Measurements from ENCODE around the gene SARS1.

Gene SARS1

DNA sequence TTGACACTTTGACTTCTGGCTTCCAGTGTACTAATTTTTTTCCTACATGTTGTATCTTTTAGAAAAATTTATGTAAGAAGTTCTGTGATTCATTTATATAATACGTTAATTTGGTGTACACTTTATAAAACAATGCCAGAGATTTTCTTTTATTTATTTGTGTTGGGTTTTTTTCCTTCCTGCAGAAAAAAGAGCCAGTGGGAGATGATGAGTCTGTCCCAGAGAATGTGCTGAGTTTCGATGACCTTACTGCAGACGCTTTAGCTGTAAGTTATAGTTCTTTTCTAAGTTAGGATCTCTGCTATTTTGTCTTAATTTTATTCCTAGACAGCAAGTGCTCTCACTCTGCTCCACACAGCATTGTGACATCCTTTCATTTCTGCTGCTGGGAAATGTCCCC lies 14.4 kb downstream of the SARS1 start:
- no peak for DNase-seq (ENCODE audit: low read depth)

DNA sequence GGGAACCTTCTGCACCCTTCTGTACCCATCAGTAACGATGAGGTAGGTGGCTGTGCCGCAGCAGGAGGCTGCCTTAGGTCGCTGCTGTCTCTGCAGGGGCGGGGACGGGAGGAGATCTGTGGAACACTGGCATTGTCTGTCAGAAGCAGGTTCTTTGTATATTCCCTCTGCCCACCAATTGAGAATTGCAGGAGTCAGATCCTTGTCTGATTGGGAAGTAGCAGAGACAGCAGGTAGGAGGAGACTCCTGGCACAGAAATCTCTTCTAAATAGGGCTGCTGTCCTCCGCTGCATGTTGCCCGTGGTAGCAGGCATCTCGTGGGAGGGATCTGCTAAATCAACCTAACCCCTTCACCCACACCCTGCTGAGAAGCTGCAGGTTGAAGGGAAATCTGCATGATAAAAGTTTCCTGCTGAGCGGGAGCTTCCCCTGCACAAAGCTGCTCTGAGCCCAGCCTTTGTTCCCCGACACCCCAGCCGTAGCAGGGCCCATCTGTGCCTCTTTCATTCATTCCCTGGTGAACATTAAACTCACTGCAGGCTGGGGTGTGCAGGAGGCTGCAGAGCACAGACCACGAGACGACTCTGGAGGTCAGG lies 15.9 kb downstream of the SARS1 start:
- no peak for DNase-seq (ENCODE audit: low read depth)

DNA sequence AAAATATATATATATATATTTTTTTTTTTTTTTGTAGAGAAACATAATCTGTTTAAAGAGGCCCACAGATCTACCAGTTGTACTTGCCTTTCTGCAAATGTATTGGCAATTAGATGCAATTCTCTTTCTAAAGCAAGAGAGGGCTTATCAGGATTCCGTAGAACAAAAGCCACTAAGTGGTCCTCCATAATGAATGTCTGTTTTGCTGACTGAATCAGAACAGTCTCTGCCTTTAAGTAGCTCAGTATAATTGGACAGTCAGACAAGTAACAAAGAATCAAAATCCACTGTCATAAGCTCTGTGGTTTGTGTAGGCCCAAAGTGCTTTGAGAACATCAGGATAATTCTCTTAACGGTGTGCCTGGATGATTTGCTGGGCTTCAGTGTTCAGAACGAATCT lies 17.3 kb downstream of the SARS1 start:
- DNase-seq (ENCODE audit: low read depth): no peak

DNA sequence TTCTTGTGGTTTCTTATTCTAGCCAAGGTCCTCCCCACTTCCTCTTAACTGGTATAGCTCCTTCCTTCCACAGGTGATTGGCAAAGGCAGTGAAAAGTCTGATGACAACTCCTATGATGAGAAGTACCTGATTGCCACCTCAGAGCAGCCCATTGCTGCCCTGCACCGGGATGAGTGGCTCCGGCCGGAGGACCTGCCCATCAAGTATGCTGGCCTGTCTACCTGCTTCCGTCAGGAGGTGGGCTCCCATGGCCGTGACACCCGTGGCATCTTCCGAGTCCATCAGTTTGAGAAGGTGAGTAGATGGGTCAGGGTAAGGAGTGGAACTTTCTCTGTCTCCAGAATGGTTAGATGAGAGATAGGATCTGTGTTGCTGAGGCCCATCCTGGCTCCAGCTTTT lies 21.4 kb downstream of the SARS1 start:
- no peak for DNase-seq (ENCODE audit: low read depth)

DNA sequence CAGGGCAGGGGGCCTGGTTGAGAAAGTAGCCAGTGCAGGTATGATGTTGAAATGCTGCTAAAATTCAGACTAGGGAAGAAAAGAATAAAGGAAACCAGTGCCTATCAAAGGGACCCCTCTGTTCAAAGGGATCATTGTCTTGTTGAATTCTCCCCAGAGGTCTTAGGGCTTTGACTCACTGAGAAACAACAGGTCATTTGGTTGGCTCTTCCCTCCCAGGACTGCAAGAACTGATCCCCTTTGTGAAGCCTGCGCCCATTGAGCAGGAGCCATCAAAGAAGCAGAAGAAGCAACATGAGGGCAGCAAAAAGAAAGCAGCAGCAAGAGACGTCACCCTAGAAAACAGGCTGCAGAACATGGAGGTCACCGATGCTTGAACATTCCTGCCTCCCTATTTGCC lies 23.8 kb downstream of the SARS1 start:
- no peak for DNase-seq (ENCODE audit: low read depth)

DNA sequence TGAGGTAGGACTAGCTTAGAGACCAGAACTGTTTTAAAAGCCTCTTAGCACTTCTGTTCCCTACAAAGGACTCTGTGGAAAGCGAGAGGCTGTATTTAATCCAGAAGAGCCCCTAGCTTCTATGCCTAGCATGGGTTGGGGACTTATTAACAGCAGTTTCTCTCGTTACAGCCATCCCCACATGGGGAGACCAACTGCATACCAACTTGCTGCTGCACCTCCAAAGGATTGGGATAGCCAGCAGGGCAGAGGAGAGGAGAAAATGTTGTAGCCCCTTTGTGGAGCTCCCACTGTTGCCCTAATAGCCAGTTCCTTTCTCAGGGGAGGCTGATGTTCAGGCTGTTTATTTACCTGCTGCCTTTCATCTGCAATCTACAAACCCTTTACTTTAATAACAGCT lies 24.7 kb downstream of the SARS1 start:
- DNase-seq (ENCODE audit: low read depth): no peak

DNA sequence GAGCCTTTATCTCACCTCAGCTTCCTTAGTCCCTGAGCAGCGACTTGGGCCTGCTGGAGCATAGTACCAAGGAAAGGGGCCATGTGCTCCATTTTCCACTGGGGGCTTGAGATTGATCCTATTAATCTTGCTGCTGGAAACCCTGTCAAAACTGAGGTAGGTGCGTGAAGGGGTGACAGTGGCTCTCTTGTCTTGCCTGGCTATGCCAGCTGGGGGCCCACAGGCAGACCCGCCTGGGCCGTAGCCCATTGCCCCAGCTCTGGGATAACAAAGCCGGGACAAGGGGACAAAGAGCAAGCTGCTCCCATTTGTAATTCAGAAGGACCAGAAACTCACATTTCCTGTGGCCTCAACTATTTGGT lies 25.3 kb downstream of the SARS1 start:
- DNase-seq (ENCODE audit: low read depth): no peak

DNA sequence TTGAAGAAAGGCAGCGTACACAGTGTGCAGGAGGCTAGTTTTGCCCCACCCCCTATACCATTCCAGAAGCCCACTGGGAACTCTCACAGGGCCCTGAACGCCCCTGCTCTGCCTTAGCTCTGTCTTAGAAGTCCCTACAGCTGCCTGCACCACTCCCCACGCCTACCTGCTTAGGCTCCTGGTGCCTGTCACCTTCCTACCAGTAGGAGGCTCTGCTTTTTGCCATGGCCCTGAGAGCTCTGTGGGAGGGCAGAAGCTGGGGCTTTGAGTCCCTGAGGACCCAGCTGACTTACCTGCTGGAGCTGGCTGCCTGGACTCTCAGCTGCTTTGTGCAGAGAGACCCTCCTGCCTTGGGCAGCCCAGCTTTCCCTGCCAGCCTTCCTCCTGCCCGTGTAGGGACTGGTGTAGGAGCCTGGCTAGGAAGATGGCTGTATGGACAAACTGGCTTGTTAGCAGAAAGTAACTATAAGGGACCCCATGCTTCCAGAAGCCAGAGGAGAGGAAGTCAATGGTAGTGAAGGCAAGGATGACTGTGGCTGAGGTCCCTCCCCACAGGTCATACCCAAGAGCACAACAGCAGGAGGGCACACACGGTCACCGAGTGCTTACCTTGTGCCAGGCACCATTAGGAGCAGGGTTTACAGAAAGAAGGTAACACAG lies 25.8 kb downstream of the SARS1 start:
- DNase-seq (ENCODE audit: low read depth): no peak

DNA sequence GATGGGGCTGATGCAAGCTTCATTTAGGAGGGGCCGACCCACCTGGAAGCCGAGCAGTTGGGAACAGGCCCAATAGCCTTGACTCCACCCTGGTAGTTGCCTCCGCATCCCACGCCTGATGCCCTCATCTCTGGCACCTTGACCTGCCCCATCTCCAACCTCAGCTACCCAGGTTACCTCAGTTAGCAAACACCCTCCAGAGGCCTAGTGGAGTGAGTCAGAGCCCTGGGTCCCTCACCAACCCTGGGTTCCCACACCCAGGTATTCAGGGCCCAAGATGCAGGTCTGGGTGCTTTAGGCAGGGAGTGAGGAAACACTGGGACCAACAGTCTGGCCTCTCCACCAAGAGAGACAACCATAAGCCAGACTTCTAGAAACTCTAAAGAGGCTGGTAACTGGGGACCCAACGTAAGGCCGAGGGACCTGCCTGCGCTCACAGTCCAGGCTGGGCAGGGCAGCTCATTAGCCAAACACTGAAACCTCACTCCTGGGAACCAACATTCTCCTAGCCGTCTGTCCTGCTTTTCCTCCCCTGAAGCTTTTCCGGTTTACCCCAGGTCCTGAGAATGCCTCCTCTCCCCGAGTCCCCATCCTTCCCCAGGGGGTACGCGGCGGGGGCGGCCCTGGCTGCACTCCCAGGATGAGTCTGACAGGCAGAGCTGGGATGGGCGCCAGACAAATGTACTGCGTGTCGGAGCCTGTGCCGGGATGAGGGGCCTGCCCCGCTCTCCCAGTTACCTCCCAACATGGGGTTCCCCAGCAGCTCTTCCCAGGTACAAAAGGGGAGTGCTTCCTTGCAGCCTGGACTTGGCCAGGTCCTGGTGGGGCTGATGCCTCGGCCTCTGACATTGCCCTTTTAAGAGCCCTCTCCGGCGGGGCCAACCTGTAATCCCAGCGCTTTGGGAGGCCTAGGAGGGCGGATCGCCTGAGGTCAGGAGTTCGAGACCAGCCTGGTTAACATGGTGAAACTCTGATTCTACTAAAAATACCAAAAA lies 26.7 kb downstream of the SARS1 start:
- DNase-seq (ENCODE audit: low read depth): no peak

DNA sequence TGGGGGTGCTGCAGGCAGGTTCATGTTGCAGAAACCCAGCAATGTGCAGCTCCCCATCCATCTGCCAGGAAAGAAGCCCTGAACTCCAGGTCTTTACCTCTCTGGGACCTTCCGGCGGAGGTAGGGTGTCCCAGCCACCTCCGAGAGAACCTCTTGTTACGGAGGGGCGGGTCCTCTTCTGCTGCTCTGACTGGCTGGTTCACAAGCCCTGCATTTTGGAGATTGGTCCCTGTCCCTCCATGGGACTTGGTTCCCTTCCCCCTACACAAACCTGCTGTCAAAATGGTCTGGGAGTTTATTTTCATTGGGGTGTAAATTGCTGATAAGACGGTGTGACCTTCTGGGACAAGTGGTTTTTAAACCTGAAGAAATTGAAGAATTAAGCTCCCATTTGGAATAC lies 27.6 kb downstream of the SARS1 start:
- DNase-seq (ENCODE audit: low read depth): no peak

DNA sequence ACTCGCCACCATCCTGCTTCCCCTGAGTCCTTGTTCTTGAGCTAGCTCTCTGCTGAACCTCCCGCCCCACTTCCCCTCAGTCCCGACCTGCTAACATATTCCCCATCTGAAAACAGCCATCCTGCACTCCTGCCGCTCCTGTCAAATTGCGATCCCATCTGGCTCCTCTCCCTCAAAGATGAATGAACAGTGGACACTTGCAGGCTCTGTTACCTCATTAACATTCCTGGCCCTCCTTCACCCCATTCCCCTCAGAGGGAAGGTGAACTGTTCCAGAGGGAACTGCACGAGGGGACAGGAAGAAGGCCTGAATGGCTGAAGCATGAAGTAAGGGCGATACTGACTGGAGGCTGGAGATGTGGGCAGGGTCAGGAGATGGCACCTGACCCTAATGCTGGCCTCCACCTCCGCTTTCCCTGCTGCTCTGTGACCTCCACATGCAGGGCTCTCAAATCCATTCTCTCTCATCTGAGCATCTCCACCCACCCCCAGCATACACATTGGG lies 28.2 kb downstream of the SARS1 start:
- no peak for DNase-seq (ENCODE audit: low read depth)

DNA sequence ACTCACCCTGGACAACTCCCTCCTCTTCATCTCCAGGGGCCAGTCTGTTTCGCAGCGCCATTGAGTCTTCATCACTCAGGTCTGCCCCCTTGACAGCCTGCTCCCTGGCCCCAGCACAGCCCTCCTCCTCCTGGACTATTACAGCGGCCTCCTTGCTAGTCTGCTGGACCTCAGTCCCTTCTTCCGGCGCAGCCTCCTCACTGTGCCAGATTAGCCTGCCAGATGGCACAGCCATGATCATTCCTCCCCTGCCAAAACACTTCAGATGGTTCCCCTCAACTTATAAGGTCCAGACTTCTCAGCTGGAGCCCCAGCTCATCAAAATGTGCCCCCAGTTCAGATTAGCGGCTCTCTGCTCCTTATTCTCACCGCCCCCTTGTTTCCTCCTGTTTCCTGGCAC lies 28.7 kb downstream of the SARS1 start:
- DNase-seq (ENCODE audit: low read depth): no peak

DNA sequence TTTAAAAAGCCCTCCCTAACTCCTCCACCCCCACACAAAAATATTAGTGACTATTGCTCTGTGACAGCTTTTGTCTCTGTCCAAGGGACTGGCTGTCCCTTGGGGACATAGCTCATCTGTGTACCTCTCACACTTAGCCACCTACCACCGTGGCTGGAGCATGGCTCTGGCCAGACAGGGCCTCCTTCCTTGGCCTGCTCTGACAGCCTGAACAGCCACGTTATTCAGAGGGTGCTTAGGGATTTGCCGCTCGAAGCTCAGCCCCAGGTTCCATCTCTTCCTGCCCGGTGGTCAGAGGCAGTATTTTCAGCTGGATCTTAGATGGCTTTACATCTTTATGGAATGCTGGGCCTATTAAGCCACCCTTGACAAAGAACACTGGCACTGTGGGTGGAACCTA lies 29.5 kb downstream of the SARS1 start:
- no peak for DNase-seq (ENCODE audit: low read depth)

DNA sequence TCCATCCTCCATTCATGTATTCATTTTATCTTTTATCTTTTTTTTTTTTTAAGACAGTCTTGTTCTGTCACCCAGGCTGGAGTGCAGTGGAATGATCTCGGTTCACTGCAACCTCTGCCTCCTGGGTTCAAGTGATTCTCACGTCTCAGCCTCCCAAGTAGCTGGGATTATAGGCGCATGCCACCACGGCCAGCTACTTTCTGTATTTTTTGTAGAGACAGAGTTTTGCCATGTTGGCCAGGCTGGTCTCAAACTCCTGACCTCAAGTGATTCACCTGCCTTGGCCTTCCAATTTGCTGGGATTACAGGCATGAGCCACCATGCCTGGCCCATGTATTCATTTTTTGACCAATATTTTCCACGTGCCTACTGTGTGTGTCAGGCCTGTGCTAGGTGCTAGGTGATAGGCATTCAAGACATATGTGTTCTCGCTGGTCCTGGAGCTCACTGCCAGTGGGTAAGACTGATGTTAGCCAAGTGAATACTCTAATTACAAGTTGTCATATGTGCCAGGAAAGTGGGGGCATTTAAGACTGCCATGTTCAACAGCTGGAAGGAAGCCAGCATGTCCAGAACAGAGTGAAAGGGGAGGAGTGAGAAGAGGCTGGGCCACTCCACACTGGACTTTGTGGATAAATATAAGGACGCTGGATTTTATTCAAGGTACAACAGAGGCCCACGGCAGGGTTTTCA lies 30.3 kb downstream of the SARS1 start:
- DNase-seq (ENCODE audit: low read depth): no peak

DNA sequence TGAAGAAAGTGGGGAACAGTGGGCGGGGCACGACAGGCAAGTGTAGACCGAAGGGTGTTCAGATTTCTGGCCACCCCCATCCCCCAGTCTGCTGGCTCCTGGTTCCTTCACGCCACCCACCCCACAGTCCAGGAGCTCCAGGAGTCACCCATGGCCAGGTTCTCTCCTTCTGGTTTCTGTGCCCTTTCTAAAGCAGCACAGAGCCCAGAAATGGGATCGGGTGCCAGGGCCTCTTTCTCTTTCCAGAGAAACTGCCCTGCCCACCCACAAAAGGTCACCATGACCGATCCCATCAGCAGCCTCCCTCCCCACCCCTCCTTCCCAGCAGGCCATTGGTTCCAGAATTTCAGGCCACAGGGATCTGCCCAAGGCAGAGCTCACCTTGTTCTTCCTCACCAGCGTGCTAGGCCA lies 32.4 kb downstream of the SARS1 start:
- DNase-seq (ENCODE audit: low read depth): no peak

DNA sequence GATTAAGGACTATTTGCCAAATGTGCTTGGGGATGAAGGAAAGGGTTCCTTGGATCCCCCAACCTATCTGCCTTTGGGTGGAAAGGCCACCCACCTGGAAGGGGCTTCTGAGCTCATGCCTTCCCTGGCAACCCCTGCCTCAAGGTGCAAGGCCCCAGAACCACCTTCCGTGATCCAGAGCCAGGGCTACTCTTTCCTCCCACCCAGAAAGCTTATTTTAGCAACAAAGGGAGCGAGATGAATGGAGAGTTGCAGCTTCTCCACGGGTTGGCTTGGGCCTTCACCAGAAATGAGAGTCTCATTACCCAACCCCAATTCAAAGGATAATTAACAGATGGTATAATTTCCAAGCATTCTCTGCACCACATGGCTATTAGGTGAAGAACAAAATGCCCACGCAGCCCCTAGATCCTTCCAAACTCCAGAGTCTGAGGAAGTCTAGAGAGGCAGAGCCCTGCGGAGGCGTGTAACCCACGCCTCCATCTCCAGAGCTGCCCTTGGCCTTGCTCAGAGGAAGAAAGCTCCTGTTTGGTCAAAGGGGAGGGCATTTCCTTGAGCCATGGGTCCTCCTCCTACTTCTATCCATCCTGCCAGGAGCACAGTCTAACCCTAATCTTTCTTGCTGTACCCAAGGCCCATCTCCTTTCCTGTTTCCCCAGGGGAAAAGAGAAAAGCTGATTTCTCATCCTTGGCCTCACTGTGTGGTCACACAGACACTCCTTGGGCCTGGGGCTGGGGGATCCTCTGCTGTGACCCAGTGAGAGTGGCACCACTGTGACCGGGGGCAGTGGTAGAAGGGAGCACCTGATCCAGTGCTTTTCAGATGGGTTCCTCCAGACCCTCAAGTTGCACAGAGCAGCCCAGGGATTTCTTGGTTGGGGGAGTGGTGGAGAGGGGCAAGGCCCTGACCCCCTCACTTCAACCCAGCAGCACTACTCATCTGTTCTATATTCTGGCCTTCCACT lies 34.0 kb downstream of the SARS1 start:
- DNase-seq (ENCODE audit: low read depth): no peak

DNA sequence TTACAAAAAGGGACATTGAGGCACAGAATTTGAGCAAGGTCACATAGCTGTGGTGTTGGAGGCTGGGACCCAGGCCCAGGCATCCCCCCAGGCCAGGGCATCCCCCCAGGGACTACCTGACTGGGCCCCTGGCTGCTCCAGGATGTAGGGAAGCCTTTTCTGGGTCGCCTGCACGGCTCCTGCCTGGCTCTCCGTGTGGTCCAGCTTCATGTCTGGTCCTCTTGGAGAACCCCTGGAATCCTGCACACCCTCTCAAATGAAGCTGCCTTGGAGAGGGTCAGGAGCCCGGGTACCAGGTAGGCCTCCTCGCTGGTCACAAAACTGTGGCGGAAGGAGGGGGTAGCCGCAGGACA lies 34.7 kb downstream of the SARS1 start:
- no peak for DNase-seq (ENCODE audit: low read depth)

DNA sequence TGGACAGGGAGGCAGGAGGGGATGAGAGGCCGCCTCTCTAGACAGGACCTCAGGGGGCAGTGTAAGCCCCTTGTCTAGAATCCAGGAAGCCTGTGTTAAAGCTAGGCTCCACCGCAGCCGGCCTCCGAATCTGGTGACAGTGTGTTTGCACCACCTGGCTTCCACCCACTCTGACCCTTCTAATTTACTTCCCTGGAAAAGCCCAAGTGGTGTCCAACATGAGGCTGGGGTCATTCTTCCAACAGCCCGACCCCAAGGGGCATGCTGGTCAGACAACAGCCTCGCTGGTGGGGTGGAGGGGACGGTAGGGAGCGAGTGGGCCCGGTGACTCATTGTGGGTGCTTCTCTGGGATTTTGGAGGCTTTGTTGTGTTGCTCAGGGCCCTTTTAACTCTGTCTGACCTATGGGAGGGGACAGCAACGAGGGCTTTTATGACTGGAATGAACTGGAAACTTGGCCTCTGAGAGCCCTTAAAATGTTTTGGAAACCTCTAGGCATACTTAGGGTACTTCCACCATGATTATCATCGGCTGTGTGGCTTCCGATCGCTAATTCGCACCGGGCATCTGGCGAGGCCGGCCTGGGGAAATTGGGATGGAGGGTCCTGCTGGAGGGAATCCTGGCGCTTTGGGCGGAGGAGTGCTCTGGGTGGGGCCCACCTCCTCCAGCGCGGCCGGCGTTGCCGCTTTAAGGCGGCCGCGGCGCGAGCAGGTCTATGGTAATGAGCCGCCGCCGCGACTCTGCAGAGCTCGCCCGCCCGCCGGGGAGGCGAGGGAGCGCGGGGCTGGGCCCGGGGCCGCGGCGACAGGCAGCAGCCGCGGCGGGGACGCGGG lies 35.3 kb downstream of the SARS1 start, which contains the start of gene CELSR2:
Gene CELSR2 (plus strand): TSS at position 743 of the 833 bp plus-strand sequence. CDS start 541 bp downstream, outside the sequence.
- peak; percentile 36 for DNase-seq (ENCODE audit: low read depth)

DNA sequence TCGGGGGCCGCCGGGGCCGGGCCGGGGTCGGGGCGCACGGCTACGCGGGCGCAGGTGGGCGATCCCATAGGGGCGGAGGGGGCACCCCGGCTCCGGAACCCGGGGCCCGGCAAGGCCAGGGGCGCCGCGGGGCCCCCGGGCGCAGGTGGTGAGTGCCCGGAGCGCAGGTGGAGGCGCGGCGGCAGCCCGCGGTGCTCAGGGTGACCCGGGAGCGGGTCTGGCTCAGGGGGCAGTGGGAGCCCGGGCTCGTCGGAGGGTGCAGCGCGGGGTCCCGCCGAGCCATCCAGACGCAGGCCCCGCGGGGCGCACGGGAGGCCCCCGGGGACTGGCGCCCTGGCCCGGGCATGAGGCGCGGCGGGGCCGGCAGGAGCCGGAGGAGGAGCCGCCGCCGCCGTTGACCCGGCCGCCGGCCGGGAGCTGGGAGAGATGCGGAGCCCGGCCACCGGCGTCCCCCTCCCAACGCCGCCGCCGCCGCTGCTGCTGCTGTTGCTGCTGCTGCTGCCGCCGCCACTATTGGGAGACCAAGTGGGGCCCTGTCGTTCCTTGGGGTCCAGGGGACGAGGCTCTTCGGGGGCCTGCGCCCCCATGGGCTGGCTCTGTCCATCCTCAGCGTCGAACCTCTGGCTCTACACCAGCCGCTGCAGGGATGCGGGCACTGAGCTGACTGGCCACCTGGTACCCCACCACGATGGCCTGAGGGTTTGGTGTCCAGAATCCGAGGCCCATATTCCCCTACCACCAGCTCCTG lies 36.1 kb downstream of the SARS1 start:
- no peak for DNase-seq (ENCODE audit: low read depth)

All from activated T-helper 9 cell treated with anti-CD3 and anti-CD28 coated beads, Interleukin-2, amount 50 U/mL, for 16 hours (primary cell).